Esophagus (tissue), 2 donors: ENCODE data around the gene ARID1A. TPM values are rescaled to one million over a fixed set of nuclear protein-coding genes. Genes with fewer than 3 reads are reported as not detected.

Experiments
- H3K27ac ChIP-seq, 2 donors: one replicate each; pipeline ENCODE4 v1.5.1; 2013; ENCODE audit warnings: low read depth in 2 of 2, mild to moderate bottlenecking in 2 of 2, inconsistent platforms in 1 of 2, low read length in 1 of 2, moderate library complexity in 1 of 2
- H3K27me3 ChIP-seq, 2 donors: one replicate each; pipeline ENCODE4 v1.6.1; 2013; ENCODE audit warnings: low read length in 2 of 2, control low read depth in 1 of 2, mild to moderate bottlenecking in 1 of 2; ENCODE audit not compliant: insufficient read depth in 2 of 2, control insufficient read depth in 1 of 2
- H3K36me3 ChIP-seq, 2 donors: one replicate each; pipeline ENCODE4 v1.6.1; 2013; ENCODE audit warnings: low read length in 1 of 2; ENCODE audit not compliant: control insufficient read depth in 2 of 2, insufficient read depth in 2 of 2
- H3K4me1 ChIP-seq, 2 donors: one replicate each; pipeline ENCODE4 v1.6.1; 2013; ENCODE audit warnings: low read length in 1 of 2; ENCODE audit not compliant: control insufficient read depth in 2 of 2, insufficient read depth in 2 of 2
- H3K4me3 ChIP-seq, 2 donors: one replicate each; pipeline ENCODE4 v1.5.1; 2013; ENCODE audit warnings: low read length in 2 of 2, mild to moderate bottlenecking in 2 of 2, low read depth in 1 of 2, moderate library complexity in 1 of 2
- H3K9me3 ChIP-seq, 2 donors: one replicate each; pipeline ENCODE4 v1.6.1; 2013; ENCODE audit warnings: mild to moderate bottlenecking in 2 of 2, low read depth in 1 of 2, low read length in 1 of 2, moderate library complexity in 1 of 2; ENCODE audit not compliant: control insufficient read depth in 2 of 2, insufficient read depth in 1 of 2
- WGBS, 2 donors: extraction: QIAGEN DNeasy Blood & Tissue Kit; methylation state at CpG; one replicate each; pipeline ENCODE4 v1.1.7; 2013; 5-methylcytosine and 5-hydroxymethylcytosine counted together
- polyA plus RNA-seq, 2 donors: library from polyadenylated mRNA; stranded (reverse); fragments of 200-250 nt; gene quantifications; one replicate each; pipeline ENCODE4 v1.2.3, GENCODE V29; 2013
- donor health status: healthy with polysubstance abuse.
- donor health status: Bipolar disorder and iron deficiency.

Gene ARID1A
- polyA plus RNA-seq, 2 donors = 15.9 to 17.8 TPM

- H3K27me3 ChIP-seq = no peaks in the 10 kb centered on the region
- peaks cover 2 to 5% of the 10 kb centered on the region in 2 donors for H3K36me3 ChIP-seq
- 2 to 6% methylated on average over 5 of the region's 5 CpGs for WGBS, 2 donors
- H3K27ac ChIP-seq = peak overlapping the region; percentile 21 to 25
- H3K4me1 ChIP-seq = peaks cover 4 to 13% of the 10 kb centered on the region in 2 donors
- H3K4me3 ChIP-seq = peak overlapping the region in 1 of 2 donors; percentile 15
- no peaks in the 10 kb centered on the region for H3K9me3 ChIP-seq
Measured at GRCh38 chr1:26706315-26706714, 10.5 kb downstream of the ARID1A start.

DNA sequence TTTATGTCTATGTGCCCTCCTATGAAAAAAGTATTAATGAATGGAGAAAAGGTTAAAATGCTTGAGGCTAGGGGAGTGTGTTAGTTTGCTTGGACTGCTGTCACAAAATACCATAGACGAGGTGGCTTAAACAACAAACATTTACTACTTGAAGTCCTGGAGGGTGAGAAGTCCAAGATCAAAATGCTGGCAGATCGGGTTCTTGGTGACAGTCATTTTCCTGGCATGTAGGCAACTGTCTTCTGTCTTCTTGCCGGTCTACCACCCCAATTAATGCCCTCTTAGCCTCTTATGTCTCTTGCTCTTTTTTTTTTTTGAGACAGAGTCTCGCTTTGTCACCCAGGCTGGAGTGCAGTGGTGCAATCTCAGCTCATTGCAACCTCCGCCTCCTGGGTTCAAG, 15.0 kb downstream of the ARID1A start:
- Histone ChIP-seq H3K9me3 (no peaks in the 10 kb centered on the region), H3K36me3 (peaks cover 2 to 9% of the 10 kb centered on the region in 2 donors), H3K4me3 (no peak overlapping the region), H3K4me1 (peaks cover 0 to 2% of the 10 kb centered on the region in 2 donors), H3K27ac (no peak overlapping the region), H3K27me3 (no peaks in the 10 kb centered on the region)
- 82 to 84% methylated on average over 5 of the region's 5 CpGs for WGBS, 2 donors

- 95 to 97% methylated on average over 5 of the region's 5 CpGs for WGBS, 2 donors
- Histone ChIP-seq H3K36me3 (peaks cover 2 to 9% of the 10 kb centered on the region in 2 donors), H3K4me1 (peaks cover 1 to 3% of the 10 kb centered on the region in 2 donors)
Measured at GRCh38 chr1:26711777-26712176, 16.0 kb downstream of the ARID1A start.

GRCh38 chr1:26717017-26717491, 21.2 kb downstream of the ARID1A start:
- Histone ChIP-seq H3K4me3 (no peak overlapping the region), H3K27me3 (no peaks in the 10 kb centered on the region), H3K4me1 (peaks cover 2 to 3% of the 10 kb centered on the region in 2 donors), H3K9me3 (no peaks in the 10 kb centered on the region), H3K27ac (no peak overlapping the region), H3K36me3 (no peaks in the 10 kb centered on the region)
- 26 to 46% methylated on average over 2 of the region's 2 CpGs for WGBS, 2 donors

More at GRCh38 chr1:26711777-26712176, 16.0 kb downstream of the ARID1A start:
- Histone ChIP-seq H3K4me3 (no peak overlapping the region), H3K27me3 (no peaks in the 10 kb centered on the region), H3K27ac (no peak overlapping the region), H3K9me3 (no peaks in the 10 kb centered on the region)

- no peaks in the 10 kb centered on the region for H3K27me3 ChIP-seq
- WGBS, 2 donors = 49 to 51% methylated on average over 3 of the region's 3 CpGs
- no peak overlapping the region for H3K4me3 ChIP-seq
- H3K27ac ChIP-seq = no peak overlapping the region
- no peaks in the 10 kb centered on the region for H3K9me3 ChIP-seq
- H3K4me1 ChIP-seq = peaks cover 9 to 10% of the 10 kb centered on the region in 2 donors
- no peaks in the 10 kb centered on the region for H3K36me3 ChIP-seq
Measured at GRCh38 chr1:26719205-26719604, 23.4 kb downstream of the ARID1A start.

- WGBS, 2 donors = 89 to 93% methylated on average over 2 of the region's 2 CpGs
- Histone ChIP-seq H3K4me3 (no peak overlapping the region), H3K9me3 (no peaks in the 10 kb centered on the region), H3K27ac (no peak overlapping the region), H3K27me3 (no peaks in the 10 kb centered on the region), H3K36me3 (no peaks in the 10 kb centered on the region), H3K4me1 (peaks cover 8% of the 10 kb centered on the region in 2 donors)
Measured at GRCh38 chr1:26721669-26722355, 26.0 kb downstream of the ARID1A start.

- Histone ChIP-seq H3K27me3 (no peaks in the 10 kb centered on the region), H3K4me1 (peaks cover 7 to 9% of the 10 kb centered on the region in 2 donors), H3K27ac (peak overlapping the region; percentile 26 to 86), H3K9me3 (no peaks in the 10 kb centered on the region), H3K4me3 (no peak overlapping the region), H3K36me3 (no peaks in the 10 kb centered on the region)
- WGBS, 2 donors = 9 to 10% methylated on average over 19 of the region's 19 CpGs
Measured at GRCh38 chr1:26723013-26723991, 27.5 kb downstream of the ARID1A start.

DNA sequence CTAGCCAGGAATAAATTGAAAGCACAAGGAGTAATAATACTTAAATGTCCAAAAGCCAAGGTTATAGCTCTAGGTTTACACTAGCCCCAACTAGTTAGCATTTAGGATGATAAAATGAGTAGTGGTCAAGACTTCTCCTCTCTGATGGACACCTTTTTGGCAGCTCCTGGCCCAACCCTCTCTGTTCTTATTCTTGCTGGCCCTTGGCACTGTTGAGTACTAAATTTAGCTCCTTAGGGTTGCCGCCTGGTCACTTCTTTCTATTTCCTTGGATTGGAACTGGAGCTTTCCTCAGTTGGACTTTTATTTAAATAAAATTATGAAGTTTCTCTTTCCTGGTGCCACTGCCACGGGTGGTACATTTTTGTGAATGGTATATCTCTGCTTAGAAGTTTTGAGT, 28.3 kb downstream of the ARID1A start:
- Histone ChIP-seq H3K27ac (no peak overlapping the region), H3K36me3 (no peaks in the 10 kb centered on the region), H3K4me3 (no peak overlapping the region), H3K4me1 (peaks cover 7 to 9% of the 10 kb centered on the region in 2 donors), H3K27me3 (no peaks in the 10 kb centered on the region), H3K9me3 (no peaks in the 10 kb centered on the region)
- 29 to 34% methylated on average over 2 of the region's 2 CpGs for WGBS, 2 donors

DNA sequence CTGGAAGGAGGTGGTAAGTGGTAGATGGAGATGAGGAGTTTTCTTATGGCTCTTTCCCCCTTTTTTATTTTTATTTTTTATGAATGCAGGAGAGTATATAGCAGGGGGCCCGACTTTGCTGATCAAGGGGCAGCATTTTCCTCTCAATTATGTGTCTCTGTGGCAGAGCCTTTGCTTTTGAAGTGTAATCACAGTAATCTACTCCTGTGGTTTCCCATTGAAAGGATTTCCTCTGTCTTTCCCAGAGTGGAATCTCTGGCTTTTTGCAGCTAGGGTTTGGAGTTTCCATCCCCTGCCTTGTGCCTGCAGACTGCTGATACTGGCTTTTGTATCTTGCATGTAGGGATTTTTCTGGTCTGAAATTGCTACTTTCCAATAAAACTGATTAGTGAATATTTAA, 29.1 kb downstream of the ARID1A start:
- Histone ChIP-seq H3K27me3 (no peaks in the 10 kb centered on the region), H3K36me3 (peaks cover 5% of the 10 kb centered on the region in 2 donors), H3K4me1 (peaks cover 7 to 9% of the 10 kb centered on the region in 2 donors), H3K4me3 (no peak overlapping the region), H3K9me3 (no peaks in the 10 kb centered on the region), H3K27ac (no peak overlapping the region)
- WGBS, 2 donors = 19 to 50% methylated on average over 1 of the region's 1 CpG
